C4-2B (cell line): ENCODE results near the gene SLC35A4.
"Not testable (repeated sequence)": the region's sequence is repeated elsewhere in the genome, so short reads cannot be mapped to it uniquely, and the experiment has no call there.

Experiments used
- H3K27ac ChIP-seq: fragments of 450-650 bp; 2 replicates; pipeline ENCODE4 v1.5.1; 2017
- CTCF ChIP-seq: fragments of 450-650 bp; conservative IDR thresholded peaks from 2 replicates; pipeline ENCODE4 v1.5.1; 2017; ENCODE audit warnings: mild to moderate bottlenecking
- ZFX ChIP-seq: fragments of 450-650 bp; IDR thresholded peaks from 2 replicates; pipeline ENCODE4 v1.6.1; 2017

SLC35A4 gene

GRCh38 chr5:140575309-140575708 lies 10.7 kb downstream of the SLC35A4 start:
- H3K27ac ChIP-seq, result no peak overlapping the region
- TF ChIP-seq ZFX (no peak), CTCF (no peak; the same call in 1 of the 2 replicates)

- no peak for TF ChIP-seq ZFX
- no peak for TF ChIP-seq CTCF
- no peak overlapping the region for H3K27ac ChIP-seq
These were observed 12.2 kb downstream of the SLC35A4 start for GRCh38 chr5:140576776-140577201.

GRCh38 chr5:140579188-140579747 lies 14.6 kb downstream of the SLC35A4 start:
- not testable (repeated sequence) for H3K27ac ChIP-seq

- TF ChIP-seq ZFX, result no peak
- H3K27ac ChIP-seq, result no peak overlapping the region
These were observed 22.9 kb downstream of the SLC35A4 start for GRCh38 chr5:140587495-140587894.

- no peak overlapping the region for H3K27ac ChIP-seq
- TF ChIP-seq ZFX (no peak), CTCF (no peak)
These were observed 23.9 kb downstream of the SLC35A4 start for GRCh38 chr5:140588311-140589070.

GRCh38 chr5:140590861-140591260 lies 26.2 kb downstream of the SLC35A4 start:
- TF ChIP-seq CTCF, result no peak
- H3K27ac ChIP-seq, result no peak overlapping the region

GRCh38 chr5:140591747-140592372 lies 27.2 kb downstream of the SLC35A4 start:
- H3K27ac ChIP-seq, result no peak overlapping the region
- TF ChIP-seq CTCF (no peak), ZFX (no peak)

- not testable (repeated sequence) for H3K27ac ChIP-seq
These were observed 28.4 kb downstream of the SLC35A4 start for GRCh38 chr5:140593070-140593469.

GRCh38 chr5:140594169-140594568 lies 29.5 kb downstream of the SLC35A4 start:
- no peak for TF ChIP-seq CTCF

More at GRCh38 chr5:140594169-140594568, 29.5 kb downstream of the SLC35A4 start:
- no peak overlapping the region for H3K27ac ChIP-seq
